AML-193 (cell line): ENCODE measurements around the gene FGFR2.

Source experiments
- DNase-seq, 2 experiments: peaks; one replicate each; lab custom pipeline; 2025; lab: John Stamatoyannopoulos, UW

The FGFR2 gene

DNA sequence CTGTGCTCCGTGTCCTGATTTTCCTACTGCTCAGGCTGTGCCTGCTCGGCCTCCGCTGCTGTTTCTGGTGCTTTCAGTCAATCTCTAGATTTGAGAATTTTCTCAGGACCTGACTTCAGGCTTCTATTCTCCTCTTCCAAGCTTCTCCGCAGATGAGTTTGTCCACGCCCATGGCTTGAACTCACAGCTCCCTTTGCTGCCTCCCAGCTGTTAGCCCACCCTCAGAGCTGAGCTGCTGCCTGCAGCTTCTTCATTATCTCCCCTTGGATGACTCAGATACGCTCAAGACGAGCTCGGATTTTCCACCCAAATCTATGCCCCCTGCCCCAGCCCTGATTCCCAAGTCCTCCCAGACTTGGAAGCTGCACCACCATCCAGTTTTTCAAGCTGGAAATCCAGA lies 104.7 kb downstream of the FGFR2 start:
- DNase-seq: no peak

DNA sequence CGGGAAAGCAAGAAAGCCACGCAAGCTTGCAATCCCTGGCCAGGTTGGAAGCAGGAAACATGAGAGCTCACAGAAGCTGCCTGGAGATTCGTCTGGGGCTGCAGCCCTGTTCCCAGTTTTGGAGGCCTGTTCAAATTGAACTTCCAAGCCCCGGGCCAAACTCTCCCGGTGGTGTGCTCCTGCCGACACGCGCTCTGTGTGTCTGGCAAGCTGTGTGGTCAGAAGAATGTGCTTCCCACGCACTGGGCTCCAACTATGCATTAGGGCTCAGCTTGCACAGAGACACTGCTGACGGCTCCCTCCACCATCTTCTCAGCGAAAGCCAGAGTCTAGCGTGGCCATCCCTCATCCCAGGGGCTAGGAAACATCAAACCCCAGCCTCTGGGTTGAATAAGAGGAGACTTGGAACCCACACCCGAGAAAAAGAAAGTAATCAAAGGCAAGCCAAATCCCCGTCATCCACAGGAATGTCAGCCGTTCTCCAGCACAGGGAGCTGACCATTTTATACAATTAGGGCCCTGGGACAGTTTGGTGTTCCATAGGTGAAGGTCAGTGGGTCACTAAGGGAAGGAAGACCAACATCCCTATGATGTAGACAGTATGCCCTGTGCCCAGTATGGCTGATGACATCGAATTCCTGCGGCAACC lies 107.2 kb downstream of the FGFR2 start:
- DNase-seq: no peak

DNA sequence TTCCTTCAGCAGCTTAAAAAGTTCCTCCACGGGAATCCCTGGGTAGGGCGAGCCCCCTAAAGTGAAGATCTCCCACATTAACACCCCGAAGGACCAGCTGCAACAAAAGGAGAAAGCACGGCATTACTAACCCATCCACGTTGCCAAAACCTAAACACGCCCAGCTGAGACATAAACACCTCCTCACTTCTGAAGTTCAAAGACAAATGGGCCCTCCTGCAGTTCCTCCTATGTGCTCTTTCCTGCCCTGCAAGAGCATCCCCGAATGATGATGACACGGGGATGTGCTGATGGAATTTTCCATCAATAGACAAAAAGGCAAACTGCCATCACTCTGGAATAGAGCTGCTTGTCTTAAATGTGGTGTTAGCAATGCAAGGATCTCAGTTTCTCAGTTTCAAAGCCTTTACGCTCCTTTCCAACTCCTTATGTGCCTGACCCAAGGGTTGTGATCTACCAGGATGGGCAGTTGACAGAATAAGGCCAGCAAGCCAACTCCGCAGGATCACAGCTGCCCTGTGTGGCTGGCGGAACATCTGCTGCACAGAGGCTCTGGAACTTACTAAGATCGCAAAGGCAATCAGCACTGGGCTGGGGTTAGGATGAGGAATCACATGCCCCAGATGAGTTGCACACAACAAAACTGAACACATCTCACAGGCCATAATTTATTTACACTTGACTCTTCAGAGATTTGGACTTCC lies 112.7 kb downstream of the FGFR2 start:
- DNase-seq: no peak

DNA sequence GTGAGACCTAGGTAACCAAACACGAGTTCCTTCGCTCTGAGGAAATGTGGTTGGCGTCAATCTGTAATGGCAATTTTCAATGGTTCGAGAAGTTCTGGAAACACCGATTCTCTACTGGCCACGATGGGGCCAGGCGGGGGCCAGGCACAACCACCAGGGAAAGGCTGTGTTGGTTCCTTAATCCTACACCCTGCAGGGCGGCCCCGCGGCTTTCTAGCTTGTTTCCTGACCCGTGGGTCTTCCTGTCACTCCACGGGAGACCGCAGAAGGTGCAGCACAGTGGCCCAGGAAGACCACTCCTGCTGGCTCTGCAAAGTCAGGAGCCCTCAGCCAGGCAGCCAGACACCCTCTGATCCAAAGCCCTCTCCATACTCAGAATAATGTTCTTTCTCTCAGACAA lies 113.4 kb downstream of the FGFR2 start:
- DNase-seq: no peak

DNA sequence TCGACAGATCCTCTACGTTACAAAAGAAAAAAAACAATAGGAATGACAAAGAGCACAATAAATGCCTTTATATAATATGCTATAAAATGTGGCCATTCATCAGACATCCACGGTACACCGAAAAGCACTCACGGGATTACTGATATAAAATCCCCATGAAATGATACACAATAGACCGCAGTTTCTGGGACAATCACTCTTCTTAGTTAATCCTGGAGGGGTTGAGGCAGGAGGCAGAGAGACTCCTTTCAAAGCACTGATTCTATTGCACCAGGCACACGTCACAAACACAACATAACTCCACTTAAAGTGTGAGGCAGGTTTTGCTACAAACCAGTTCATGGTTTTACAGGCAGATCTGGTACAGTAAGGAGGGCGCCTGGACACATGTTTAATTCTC lies 113.8 kb downstream of the FGFR2 start:
- DNase-seq: no peak

DNA sequence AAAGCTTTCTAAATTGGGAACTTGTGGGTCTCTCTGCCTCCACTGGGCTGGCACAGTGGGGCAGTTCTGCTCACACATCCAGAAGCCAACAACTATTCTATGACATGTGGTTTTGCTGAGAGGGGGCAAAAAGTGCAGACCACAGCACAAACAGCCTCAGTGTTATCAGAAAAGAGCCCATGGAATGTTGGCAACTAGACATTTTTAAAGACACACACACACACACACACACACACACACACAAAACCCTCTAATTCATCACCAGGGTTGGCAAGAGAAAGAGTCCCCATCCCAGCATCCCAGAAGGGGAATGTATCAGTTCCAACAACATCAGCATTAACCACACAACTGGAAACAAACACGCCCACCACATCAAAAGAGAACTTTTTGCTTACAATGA lies 117.1 kb downstream of the FGFR2 start:
- DNase-seq: no peak

DNA sequence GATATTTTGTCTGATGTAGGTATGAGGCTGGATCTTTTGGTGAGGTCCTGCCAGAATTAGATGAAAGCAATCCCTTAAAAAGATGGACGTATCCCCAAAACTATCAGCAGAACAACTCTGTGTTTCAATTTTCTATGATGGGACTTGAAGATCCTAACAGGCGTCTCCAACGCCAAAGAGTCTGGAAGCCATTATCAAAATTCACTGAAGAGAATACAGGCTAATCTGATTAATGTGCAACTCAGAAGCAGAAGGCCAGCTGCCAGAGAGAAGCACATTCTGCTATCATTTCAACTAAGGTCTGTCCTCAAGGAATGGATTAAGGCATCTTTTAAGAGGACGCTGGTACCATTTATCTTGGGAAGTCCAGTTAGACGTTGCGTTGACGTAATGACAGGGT lies 119.7 kb downstream of the FGFR2 start:
- no peak for DNase-seq

DNA sequence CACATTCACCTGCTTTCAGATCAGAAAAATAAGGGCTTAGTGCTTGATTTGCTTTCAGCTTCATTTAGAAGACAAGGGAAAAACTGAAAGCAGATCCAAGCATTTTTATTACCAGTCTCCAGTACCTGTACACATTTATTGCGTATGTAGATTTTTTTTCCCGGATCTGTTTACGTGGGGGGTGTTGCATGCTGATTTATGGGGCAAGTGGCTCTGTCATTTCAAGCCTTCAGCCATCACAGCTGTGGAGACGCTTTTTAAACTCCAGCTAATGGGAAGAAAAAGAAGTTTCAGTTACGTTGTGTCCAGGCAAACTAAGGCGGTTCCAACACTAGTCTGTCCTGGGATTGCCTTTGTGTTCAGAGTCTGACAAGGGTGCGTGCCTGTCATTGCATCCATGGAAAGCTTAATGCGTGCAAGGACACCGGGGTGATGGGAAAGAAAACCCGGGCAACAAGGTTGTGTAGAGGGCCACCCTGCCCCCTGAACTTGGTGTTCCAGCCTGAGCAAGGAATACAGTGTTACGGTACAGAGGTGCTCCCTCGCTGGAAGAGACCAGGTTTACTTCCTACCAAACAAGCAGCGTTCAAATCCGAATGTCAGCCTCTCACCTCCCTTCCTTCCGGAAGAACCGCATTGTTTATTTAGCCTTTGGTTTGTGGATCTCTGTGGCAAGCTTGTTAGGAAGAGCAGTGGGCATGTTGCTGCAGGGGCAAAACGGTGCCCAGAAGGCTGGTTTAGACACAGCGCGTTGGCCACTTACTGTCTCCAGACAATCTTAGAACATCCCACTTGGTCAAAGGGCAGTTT lies 128.2 kb downstream of the FGFR2 start:
- DNase-seq: no peak

DNA sequence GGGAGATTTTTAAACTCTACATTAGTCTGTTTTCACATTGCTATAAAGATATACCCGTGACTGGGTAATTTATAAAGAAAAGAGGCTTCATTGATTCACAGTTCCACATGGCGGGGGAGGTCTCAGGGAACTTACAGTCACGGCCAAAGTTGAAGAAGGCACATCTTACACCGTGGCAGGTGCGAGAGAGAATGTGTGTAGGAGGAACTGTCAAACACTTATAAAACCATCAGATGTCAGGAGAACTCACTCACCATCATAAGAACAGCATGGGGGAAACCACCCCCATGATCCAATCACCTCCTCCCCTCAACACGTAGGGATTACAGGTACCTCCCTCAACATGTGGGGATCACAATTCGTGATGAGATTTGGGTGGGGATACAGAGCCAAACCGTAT lies 129.5 kb downstream of the FGFR2 start:
- DNase-seq: no peak

DNA sequence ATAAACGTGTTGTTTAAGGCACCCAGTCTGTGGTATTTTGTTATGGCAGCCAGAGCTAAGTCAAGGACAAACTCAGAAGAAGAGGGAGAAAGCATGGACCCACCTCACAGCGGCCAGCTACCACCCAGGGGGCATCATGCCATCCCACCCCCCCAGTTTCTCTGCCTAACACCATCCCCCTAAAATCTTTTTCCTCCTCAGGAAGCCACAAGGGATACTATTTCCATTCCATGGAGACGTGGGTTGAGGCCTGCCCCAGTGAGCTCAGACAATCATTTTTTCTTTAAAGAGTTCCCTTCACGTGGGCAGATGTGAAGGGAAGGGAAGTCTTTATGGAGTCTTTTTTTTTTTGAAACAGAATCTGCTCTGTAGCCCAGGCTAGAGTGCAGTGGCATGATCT lies 131.8 kb downstream of the FGFR2 start:
- no peak for DNase-seq

DNA sequence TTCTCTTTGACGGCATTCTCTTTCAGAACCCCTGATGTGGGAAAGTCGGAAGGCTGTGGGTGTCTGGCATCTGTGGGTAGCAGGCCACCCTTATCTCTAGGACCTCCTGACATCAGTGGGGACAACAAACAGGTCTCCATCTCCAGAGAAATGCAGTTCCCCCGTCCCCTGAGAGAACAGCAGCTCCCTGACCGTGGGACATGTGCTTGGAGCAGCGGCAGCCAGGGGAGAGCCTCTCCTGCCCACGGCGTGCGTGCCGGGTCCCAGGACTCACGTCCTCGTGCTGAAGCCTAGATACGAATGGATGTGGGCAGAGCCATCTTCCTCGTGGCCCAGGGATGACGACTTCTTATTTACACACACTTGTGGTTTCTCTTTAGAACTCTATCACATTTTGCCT lies 133.0 kb downstream of the FGFR2 start:
- DNase-seq: no peak

DNA sequence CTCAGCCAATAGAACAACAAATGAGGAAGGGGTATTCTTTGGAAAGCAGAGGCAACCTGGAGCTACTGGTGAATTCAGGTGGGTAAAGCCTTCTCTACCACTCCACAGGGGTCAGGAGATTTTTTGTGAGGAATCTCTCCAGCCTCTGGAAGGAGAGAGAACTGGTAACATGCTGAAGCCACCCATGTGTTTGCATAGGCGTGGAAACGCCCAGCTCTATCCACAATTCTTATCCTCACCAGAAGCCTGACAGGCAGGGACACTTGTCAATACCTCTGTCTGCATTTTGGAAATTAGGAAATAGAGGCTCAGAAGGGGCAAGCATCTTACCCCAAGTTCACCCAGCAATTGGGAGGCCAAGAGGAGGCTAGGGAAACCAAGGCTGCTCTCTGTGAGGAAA lies 133.7 kb downstream of the FGFR2 start:
- no peak for DNase-seq

DNA sequence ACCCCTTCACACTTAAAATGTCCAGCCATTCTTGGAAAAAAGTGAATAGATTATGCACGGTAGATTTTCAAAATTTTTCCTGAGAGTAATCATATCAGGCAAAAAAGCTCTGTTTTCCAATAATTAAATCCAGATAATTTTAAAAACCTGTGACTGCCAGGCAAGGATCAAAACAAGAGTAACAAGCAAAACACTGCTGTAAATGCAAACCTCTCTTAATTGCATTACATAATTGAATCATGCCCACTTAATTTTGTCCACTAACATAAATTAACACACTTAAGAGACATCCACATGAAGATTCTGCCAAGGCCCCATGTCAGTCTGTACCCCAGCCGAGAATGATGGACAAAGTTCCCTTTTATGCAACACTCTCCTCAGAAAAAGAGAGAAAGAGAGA lies 135.3 kb downstream of the FGFR2 start:
- DNase-seq: no peak

DNA sequence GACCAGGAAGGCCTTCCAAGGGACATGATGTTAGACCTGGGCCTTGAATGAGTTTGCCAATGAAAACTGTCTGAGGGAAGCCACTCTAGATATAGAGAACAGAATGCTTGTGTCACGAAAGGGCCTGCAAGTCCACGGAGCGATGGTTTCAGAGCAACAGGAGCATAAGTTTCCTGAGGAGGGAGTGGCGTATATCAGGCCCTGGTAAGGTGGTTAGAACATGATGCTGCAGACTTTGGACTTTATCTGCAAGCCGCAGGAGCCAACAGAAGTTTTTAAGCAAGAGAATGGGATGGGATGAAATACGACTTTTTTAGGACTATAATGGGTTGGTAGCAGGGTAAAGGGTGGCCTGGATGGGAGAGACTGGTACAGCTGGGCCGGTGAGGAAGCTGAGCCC lies 136.0 kb downstream of the FGFR2 start:
- no peak for DNase-seq

DNA sequence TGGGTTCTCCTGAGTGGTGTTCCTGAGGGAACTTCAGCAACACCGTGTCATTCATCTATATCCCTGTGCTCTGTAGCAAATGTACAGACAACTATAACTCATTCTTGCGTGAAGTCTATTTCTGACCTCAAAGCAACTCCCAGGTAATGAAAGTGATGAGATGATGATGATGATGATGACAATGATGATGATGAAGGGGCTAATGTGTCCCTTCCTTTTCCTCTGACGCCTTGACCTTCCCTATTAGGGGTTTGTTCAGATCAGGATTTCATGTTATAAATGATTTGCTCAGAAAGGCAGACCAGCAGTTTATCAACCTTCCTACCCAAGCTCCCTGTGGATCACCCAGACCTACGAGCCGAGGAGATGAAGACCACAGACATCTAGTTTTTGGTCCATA lies 136.9 kb downstream of the FGFR2 start:
- no peak for DNase-seq

DNA sequence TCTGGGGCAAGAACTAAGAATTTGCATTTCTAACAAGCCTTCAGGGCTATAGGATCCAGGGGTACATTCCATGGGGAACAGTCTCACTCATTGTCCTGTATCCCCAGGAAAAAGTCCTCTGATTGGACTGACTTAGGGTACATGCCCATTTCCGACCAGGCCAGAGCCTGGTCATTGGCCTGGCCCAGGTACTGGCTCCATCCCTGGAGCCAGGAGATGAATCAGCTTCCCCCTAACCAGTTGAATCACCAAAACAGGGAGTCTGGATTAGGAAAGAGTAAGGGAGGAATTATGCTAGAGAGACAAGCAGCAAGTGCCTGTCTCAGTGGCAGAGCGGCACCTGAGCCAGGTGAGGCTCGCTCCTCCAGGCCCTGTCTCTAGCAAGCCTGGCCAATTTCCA lies 137.5 kb downstream of the FGFR2 start:
- no peak for DNase-seq

DNA sequence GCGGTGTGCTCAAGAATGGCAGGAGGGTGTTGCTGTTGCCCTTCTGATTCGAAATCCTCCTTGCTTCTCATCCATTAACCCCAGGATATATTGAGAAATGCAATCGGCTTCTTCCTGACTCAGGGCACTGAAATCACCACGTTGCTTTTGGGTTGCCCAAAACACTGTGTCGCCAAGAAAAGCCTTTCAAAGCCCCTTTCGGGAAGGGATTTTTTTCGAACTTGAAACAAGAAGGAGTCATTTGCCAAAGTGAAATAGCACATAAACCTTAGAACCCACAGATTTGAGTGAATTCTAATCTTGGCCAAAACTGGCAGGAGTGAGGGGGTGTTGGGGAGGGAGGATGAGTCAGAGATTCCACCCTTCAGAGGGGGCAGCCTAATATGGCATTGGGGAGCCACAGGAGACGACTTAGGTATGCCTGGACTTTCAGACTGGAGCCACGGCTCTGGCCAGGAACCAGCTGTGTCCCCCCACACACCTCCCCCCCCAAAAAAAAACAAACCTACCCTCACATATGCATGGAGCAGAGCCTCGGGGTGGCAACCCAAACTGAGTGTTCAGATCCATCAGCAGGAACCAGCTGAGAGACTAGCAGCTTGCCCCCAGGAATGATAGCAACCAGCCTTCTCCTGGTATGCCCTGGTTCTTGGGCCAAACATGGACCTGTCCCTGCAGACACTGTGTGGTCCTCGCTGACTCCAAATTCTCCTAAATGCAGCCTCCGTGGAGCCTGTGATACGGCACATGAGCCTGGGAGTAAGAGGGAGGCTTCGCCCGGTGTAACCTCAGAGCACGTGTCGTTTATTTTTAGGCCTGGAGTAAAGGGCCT lies 138.4 kb downstream of the FGFR2 start:
- DNase-seq: no peak

DNA sequence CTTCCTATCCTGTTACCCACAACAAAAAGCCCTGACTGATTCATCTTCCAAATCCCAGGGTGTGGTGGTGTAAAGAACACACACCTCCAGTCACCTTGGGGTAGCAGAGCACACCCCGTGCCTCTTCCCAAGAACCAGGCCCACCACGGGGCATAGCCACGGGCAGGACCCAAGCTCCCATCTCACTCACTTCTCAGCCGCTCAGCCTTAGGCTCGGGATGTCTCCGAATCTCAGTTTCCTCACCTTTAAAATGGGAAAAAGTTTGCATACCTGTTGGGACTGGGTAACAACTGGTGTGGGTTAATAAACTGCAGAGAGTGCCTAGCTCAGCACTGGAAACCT lies 139.0 kb downstream of the FGFR2 start:
- no peak for DNase-seq

DNA sequence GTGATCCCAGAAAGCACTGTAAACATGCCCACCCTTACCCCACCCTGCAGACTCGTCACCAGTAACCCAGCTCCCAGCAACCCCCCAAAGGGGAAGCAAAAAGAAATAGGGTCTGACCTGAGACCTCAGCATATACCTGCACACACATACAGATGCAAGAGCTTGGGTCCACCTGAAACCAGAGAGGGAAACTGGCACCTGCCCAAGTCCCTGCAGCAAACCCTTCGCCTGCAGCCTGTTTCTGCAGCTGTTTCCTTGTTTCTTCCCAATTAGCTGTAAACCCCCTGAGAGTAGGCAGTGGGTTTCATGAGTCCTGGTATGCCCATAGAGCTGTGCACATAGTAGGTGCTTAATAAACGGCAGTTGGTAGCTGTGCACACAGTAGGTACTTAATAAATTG lies 140.5 kb downstream of the FGFR2 start:
- no peak for DNase-seq

DNA sequence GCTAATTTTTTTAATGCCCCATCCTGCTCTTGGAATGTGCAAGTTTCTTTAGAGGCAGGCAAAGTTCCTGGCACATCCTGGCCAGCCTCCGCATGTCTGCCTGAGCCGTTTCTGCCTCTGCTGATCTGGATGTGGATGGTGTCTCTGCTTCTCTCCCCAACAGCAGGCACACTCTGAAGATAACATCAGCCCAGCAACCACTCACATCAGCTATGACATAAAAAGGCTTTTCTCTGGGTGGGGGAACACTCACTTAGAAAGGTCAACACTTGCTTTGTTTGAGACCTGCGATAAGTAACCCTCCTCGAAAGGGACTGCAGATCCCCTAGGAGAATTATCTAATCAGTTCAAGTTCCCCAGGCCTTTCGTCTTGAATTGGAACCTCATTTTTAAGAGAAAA lies 142.9 kb downstream of the FGFR2 start:
- no peak for DNase-seq

DNA sequence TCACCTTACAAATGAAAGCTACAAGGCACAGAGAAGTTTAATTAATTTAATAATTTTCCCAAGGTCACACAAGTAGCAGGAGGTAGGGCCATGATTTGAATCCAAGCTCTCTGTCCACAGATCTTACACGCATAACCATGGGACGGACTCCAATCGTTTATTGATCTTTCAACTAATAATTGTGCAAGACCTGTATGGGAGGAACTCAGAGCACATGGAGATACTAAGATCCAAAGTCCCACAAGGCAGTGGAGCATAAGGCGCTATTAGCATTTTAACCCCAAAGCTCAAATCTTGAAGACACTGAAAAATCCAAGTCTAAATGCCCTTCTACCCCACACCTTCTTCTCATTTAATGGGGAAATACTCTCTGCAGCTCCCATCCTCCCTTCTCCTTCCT lies 143.5 kb downstream of the FGFR2 start:
- DNase-seq: no peak

DNA sequence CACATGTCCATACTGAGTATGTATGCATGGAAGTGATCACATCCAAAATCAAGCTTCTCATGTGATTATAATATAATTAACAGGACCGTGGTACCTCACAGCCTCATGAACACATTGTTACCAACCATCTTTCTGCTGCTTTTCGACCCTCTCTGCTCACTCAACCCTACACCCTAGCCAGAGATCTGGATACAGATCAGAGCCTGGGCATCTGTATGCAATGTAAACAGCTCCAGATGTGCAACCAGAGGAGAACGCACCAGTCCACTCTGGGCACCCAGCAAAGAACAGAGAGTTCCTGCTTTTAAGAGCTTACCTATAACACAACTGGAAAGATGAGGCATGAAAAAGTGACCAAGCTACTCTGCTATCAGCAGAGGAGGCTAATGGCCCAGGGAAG lies 145.1 kb downstream of the FGFR2 start:
- no peak for DNase-seq

DNA sequence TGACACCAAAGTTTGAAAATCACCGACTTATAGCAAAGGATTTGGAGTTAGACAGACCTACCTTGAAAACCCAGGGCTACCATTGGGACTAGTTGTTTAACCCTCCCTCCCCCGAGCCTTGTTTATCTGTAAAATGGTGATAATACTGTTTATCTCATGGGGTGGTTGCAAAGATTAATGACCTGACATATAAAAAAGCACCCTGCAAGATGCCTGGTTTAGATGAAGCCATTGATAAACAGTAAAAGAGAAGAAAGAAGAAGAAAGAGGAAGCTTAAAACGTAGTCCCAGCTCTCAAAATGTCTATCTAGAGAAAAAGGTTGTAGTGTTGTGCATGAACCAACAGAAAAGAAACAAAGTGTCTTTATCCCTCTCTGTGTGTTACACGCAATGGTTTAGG lies 145.7 kb downstream of the FGFR2 start:
- DNase-seq: no peak
